GM18873 (cell line): ENCODE results near the gene RTN4R.

ENCODE experiments used
- ATAC-seq: cut with Tn5 transposase; IDR thresholded peaks from one replicate; pipeline ENCODE4 v1.9.1; 2021; ENCODE audit warnings: mild to moderate bottlenecking, moderate library complexity, moderate number of reproducible peaks; ENCODE audit not compliant: unreplicated experiment, low FRiP score

RTN4R gene

DNA sequence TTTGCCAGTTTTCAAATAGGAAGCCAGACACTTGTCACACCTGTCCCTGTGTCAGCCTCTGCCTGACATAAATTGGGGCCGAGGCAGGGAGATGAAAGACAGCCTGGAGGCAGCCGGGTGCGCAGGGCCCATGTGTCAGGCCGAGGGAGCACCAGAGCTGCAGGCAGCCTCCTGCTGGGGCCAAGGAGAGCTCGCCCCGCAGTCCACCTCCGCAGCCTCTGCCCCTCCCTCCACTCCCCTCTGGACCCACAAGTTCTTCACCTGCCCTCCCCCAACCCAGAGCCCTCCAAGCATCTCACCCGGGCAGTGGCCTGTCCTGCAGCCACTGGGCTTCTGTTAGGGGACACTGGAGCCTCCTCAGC lies 8.8 kb downstream of the RTN4R start:
- ATAC-seq: no peak

DNA sequence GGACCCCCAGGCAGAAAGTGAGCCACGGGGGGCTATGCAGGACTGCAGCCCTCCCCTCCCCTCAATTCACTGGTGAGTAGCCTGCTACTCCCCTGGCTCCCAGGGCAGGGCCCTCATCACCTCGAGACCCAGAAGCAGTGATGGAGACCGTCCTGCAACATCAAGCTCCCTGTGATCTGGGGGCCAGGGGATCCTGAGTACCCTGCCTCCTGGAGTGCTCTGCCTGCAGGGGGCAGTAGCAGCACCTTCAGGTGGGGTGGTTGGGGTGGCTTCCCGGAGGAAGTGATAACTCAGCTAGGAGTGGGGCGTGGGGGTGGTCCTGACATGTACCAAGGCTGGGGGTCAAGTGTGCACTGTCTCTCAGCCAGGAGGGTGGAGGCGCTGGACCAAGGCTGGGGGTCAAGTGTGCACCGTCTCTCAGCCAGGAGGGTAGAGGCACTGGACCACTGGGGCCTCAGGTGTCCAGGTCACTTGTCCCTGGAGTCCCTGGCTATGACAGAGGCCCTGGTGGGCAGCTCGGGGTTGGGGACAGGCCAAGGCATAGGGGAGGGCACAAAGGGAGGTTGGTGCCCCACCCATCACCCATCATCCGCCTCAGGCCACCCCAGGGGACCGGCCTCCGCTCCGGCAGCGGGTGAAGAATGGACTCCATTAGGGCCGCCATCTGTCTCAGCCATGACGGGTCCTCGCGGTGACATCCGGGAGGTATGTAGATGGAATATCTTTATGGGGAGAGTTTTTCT lies 9.4 kb downstream of the RTN4R start:
- no peak for ATAC-seq

DNA sequence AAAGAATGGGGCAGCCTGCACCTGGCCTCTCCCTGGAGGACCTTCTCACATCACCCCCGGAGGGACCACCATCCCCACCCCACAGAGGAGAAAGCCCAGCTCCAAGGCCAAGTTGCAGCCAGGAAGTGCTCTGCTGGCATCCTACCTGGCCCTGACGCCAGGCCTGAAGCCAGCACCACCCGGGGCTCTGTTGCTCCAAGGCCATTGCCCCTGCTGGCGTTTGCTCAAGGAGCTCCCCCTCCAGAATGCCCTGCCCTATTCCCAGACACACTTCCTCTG lies 10.2 kb downstream of the RTN4R start:
- ATAC-seq: no peak

DNA sequence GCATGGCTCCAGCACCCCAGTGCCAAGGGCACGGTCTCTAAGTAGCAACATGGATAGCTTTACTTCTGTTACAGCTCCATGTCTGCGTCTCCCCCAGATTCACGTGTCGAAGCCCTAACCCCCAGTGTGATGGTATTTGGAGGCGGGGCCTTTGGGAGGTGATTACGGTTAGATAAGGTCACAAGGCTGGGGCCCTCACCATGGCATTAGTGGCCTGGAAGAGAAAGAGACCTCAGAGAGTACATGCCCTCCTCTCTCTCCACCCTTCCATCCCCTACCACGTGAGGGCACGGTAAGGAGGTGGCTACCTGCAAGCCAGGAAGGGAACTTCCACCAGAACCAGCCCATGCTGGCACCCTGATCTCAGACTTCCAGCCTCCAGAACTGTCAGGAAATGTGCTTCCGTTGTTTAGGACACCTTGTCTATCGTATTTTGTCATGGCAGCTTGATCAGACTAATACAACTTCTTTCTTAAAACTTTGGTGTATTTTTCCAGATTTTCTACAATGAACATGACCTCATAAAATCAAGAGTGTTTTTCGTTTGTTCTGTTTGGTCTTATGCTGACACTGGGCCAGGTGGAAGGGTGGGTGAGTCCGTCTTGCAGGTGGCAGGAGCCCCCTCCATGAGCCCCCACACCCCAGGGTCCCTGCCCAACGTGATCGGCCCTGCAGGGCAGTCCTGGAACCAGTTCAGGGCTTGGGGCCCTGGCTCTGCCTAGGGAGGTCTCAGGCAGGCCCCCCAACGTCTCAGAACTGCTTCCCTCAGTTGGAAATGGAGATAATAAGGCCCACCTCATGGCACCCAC lies 10.7 kb downstream of the RTN4R start:
- ATAC-seq: no peak

DNA sequence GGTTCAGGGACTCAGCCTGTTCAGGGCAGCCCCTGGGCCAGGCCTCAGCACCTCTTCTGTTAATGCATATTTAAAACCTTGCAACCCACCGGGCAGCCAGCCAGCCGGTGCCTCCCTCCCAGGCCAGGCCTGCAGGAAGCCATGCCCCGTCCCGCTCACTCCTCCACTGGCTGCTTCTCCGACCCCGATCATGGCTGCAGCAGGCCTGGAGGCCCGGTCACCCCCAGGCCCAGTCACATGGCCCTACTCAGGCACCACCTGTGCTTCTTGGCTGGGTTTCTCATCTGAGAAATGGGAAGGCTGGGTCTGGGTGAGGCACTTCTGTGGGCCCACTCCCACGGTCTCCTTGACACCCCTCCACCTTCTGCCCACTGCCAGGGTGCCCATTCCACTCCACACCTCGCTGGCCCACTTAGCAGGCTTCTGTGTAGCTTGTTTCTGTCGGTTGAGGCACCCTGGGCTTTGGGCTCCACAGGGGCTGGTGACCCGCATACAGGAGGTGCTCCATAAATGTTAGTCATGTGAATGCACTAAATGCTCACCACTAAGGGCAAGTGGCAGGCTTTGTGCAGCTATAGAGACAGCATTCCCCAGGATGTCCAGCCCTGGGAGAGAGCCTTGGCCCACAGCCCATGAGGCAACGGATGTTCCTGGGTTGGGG lies 11.4 kb downstream of the RTN4R start:
- ATAC-seq: no peak

DNA sequence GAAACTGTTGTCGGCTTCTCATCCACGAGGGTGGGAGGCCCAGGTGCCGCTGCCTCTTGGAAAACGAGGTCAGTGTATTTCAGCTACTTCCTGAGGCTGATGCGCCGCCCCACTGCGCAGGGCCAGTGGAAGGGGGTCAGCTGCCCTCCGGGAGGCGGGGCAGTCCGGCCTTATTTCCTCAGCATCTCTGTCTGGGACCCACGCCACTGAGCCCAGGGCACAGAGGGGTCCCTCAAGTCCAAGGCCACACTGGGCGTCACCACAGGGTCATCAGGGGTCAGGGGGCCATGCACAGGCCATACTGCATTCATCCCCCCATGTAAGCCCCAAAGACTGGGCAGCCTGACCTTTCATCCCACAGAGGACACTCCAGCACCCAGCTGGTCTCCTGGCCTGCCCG lies 12.1 kb downstream of the RTN4R start:
- ATAC-seq: no peak

DNA sequence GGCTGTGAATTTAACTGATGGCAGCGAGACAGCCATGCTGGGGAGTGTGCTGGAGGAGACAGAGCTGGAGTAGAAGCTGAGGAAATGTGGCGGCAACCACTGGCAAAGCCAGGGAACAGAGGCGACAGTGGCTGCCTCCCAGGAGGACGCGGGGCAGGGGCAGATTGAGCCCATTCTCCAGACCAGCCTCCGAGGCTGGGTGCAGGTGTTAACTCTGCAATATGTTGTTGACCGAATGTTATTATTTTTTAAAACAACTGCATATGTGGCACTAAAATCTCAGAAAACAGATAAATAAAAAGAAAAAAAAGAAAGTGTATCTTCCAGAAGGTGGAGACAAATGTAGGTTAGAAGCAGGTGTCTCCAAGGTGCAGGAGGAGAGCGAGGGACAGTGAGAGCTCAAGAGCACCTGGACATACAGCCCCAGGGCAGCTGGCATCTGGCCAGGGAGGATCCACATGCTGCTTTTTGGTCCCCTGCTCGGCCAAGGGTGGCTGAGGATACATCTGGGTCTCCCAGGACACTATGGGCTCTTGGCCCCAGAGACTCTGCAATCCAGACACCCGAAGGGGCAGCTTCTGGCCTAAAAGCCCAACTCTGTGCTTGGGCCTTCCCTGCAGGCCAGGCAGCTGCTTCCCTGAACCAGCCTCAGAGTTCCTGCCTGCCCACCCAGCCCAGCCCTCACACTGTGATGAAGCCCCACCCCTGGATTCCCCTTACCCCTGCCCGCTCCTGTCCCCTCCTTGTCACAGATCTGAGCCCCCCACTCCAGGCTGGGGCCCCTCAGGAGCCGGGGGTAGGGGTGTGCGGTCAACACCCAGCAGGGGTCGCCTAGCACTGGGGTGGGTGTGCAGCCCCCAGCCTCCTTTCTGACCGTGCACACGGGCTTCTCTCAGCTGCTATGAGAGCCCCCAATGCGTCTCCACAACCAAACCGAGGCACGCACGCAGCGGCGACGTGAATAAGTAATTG lies 12.9 kb downstream of the RTN4R start:
- ATAC-seq: no peak

DNA sequence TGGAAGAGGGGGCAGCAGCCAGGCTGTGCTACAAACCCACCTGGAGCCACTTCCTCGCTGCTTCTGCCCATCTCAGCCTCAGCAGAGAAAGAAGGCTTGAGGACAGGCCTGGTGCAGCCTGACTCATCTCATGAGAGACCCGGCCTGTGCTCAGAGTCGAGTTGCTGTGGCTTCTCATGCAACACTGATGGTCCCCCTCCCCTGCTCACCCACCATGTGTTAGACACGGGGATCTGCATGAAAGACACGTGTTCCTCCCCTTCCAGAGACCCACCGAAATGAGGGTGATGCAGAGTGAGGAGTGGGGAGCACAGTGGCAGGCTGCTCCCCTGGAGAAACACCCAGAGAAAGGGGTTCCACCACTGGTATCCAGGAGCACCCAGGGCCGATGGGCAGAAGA lies 15.0 kb downstream of the RTN4R start:
- ATAC-seq: no peak

DNA sequence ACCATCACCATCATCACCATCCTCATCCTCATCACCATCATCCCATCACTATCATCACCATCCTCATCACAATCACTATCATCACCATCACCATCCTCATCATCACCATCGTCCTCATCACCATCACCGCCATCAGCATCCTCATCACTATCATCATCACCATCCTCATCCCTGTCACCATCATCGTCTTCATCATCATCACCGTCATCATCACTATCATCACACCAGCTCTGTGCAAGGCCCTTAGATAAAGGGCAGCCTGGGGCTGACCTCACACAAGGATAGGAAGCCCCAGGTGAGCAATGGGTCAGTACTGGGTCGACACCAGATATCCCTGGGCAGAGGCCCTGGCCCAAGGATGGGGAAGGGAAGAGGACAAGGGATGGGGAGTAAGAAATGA lies 16.1 kb downstream of the RTN4R start:
- no peak for ATAC-seq

DNA sequence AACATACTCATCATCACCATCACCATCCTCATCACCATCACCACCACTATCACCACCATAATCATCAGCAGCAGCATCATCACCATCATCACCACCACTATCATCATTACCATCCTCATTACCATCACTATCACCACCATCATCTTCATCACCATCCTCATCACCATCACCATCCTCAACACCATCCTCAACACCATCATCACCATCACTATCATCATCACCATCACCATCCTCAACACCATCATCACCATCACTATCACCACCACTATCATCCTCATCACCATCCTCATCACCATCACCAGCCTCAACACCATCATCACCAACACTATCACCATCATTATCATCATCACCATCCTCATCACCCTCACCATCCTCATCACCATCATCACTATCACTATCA lies 16.6 kb downstream of the RTN4R start:
- no peak for ATAC-seq

DNA sequence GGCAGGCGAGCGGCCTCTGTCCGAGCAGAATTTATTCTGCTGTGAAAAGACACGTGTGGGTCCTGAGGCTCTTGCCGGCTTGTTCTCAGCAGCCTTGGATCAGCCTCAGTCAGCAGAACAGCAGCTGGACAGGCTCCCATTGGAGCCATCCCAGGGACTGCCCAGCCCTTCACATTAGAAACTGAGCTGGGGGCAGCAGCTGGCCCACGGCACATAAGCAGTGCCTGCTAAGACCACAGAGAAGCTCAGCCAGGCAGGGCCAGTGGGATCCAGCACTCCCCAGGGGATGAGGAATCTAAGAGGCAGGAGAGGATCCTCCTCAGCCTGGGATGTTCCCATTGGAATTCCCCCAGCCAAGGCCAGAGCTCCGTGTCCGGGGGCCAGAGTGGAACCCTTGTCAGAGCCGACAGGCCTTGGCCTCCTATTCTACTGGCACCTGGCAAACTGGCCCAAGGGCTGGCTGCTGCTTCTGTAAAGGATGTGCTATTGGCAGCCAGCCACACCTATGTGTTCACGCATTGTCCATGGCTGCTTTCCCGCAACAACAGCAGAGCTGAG lies 18.2 kb downstream of the RTN4R start:
- ATAC-seq: no peak

DNA sequence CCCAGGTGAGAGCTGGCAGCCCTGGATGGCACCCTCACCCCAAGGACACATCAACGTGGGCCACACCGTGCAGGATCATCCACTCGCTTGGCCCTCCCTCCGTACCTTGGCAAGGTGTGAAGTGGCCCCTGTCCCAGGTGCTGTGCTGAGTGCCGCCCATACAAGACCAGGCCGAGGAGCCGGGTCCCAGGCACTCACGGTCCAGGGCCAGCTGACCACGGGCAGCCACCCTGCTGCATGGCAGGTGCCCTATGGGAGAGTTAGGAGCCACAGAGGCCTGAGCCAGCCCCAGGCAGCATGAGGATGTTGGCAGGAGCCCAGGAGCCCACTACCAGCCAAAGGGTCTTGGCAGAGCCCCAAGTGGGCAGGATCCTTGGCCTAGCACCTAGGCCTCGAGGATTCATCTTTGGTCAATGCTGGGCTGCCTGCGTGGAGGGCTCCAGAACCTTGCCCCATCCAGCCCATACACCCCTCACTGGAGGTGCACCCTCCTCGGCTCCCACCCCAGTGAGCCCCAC lies 19.6 kb downstream of the RTN4R start:
- no peak for ATAC-seq

DNA sequence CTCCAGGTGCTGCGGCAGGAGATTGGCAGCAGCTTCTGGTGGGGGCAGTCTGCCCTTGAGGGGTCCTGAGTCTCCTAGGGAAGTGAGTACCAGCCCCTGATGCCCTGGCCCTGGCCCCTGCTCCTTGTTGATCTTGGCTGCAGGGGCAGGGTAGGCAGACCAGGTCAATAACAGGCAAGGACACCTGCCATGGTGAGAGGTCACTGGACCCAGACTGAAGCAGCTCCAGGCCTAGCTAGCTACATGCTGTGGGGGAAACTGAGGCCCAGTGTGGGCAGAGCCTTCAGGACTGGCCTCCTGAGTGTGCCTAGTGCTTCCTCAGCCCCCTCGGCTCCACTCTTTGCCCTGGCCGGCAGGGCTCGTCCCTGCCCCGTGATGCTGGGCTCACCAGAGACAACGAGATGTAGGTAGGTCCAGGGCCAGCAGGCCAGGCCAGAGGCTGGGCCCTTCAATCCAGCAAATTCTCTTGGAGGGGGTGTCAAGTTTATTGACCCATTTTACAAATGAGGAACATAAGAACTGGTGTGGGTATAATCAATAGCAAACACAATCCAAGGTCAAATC lies 20.4 kb downstream of the RTN4R start:
- ATAC-seq: no peak

DNA sequence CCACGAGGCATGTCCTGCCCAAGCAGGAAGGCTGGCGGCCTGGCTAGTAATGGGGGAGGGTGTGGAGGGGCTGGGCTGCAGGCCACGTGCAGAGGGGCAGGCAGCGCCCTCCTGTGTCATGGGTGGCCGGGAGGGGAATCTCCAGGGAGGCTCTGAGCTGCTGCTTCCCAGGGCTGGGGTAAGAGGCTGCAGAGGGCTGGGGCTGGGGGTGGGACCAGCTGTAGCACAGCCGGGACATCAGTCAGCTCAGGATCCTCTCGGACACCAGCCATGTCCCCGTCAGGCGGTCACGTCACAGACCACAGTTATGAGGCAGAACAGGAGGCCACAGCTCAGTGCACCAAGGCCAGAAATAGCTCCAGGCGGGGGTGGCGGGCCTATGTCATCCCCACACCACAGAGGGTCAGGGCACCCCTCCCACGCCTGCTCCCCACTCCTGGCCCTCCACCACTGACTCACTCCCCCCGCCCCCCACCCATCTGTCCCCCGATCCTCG lies 21.1 kb downstream of the RTN4R start:
- no peak for ATAC-seq

DNA sequence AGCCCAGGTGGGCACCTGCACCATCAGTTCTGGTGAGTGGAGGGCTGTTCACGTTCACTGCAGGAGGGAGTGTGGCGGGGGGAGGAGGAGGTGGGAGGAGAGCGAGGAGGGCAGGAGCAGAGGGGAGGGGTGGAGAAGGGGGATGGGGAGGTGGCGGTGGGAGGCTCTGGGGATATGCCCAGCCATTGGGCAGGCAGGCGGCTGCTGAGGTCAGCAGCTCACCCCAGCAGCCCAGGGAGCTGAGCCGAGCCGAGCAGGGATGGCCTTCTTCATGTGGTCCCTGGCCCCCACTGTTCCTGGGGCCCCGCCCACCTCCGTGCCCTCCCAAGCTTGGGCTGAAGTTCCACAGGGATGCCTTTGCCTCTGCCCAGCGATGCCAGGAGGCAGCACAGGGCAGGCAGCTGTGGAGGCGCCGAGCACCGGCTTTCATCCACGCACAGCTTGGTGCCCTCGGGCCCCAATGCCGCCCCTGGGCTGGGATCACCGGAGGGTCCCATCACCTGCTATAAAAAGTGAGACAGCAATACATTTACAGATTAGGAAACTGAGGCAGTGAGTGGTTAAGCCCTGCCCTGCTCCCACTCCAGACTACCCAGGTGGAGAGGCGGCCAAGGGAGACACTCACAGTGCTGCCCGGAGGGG lies 21.6 kb downstream of the RTN4R start:
- no peak for ATAC-seq

DNA sequence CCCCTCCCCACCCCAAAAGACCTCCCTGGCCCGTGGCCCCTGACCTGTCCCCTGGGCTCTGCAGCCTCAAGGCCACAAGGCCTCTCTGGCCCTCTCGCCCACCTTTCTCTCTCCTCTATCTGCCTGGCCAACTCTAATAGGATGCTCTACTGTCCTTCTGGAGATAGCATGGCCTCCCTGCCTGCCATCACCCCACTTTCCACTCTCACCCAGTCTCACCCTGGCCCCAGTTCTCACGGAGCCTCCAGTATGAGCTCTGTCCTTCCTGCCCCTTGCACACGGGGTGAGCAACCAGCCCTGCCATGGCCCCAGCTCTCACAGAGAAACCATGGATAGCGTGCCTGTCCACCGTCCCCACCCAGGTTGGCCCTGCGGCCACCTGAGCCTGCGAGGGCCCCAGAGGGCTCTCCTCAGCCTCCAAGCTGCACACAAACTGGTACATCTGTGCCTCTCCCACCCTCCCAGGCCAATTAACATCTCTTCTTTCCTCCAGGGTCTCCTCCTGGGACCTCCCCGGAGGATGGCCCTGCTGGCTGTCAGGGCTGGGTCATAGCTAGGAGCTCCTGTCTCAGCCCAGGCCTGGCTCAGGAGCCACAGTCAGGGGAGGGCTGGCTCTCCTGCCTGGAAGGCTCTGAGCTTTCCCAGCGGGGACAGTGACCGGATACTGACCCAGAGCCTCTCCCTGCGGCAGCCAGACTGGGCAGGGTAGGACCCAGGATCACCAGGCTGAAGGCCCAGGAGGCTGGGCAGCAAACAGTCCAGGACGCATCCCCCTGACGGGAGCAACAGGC lies 22.3 kb downstream of the RTN4R start:
- ATAC-seq: no peak

DNA sequence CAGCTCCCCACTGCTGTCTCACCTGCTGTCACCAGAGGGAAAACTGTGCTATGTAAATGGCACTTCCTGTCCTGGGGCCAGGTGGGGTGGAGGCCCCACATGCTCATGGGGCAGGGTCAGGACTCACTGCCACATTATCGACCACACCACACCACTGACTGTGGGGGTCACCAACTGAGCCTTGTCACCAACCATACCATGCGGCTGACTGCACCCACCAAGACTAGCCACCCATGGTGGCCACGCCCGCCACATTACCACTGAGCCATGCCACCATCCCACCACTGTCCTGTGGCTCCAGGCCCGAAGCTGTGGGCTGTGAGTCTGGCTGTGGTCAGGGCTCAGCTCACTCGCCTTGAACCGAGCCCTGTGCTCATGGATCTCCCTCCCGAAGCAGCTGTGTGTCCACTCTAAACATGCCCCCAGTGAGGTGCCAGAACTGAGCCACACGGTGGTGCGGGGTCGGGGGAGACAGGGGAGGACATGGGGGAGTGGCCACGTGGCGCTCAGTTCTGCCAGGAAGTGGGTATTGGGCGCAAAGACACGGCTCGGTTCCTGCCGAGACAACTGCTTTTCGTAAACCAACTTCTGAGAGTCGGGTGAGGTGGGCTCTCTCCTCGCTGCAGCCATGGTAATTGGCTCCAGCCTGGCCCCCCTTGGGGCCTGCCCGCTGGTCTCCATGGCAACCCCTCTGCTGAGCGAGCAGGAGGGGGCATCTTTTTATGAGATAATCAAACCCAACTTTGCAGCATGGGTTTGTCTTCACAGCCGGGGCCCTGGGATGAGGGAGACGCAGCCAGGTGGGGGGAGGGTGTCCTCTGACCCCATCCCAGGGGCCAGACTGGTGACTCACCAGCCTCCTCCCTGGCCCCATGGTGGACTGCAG lies 23.2 kb downstream of the RTN4R start:
- ATAC-seq: no peak
